Liver (tissue), 9 donors: ENCODE measurements around the gene ATAD3C. TPM values are rescaled to one million over a fixed set of nuclear protein-coding genes. Genes with fewer than 3 reads are reported as not detected.

Experiments used
- DNase-seq: peaks from one replicate; pipeline ENCODE4 v3.0.0-alpha.2; 2017; ENCODE audit warnings: low spot score
- H3K27ac ChIP-seq, 2 donors: one replicate each; pipeline ENCODE4 v1.7.0; 2013; ENCODE audit warnings: inconsistent platforms in 2 of 2, low read length in 2 of 2, control low read depth in 1 of 2, low read depth in 1 of 2, mild to moderate bottlenecking in 1 of 2
- H3K27me3 ChIP-seq, 4 donors: one replicate each; pipeline versions ENCODE4 v1.6.1 to v1.7.0; 2013; ENCODE audit warnings: low read length in 3 of 4, inconsistent platforms in 1 of 4, mild to moderate bottlenecking in 1 of 4, moderate library complexity in 1 of 4; ENCODE audit not compliant: control insufficient read depth in 4 of 4, insufficient read depth in 4 of 4
- H3K36me3 ChIP-seq, 4 donors: one replicate each; pipeline versions ENCODE4 v1.6.1 to v1.7.0; 2013; ENCODE audit warnings: low read length in 3 of 4, mild to moderate bottlenecking in 3 of 4, low read depth in 1 of 4, moderate library complexity in 1 of 4; ENCODE audit not compliant: control insufficient read depth in 4 of 4, insufficient read depth in 3 of 4
- H3K4me1 ChIP-seq, 4 donors: one replicate each; pipeline versions ENCODE4 v1.6.1 to v1.7.0; 2013; ENCODE audit warnings: low read length in 3 of 4, mild to moderate bottlenecking in 3 of 4, moderate library complexity in 1 of 4; ENCODE audit not compliant: control insufficient read depth in 4 of 4, insufficient read depth in 4 of 4
- H3K4me3 ChIP-seq, 3 donors: one replicate each; pipeline versions ENCODE4 v1.6.1 to v1.7.0; 2013; ENCODE audit warnings: low read length in 3 of 3, control low read depth in 1 of 3, low read depth in 1 of 3, mild to moderate bottlenecking in 1 of 3
- H3K9ac ChIP-seq, 2 donors: one replicate each; pipeline ENCODE4 v1.7.0; 2013; ENCODE audit warnings: low read length in 2 of 2, mild to moderate bottlenecking in 2 of 2, moderate library complexity in 2 of 2, control low read depth in 1 of 2, low read depth in 1 of 2
- H3K9me3 ChIP-seq, 4 donors: one replicate each; pipeline versions ENCODE4 v1.6.1 to v1.7.0; 2013; ENCODE audit warnings: low read length in 3 of 4; ENCODE audit not compliant: control insufficient read depth in 4 of 4
- ATF3 ChIP-seq: IDR thresholded peaks from 2 replicates; pipeline ENCODE4 v1.6.1; 2016; ENCODE audit warnings: antibody characterized with exemption
- CTCF ChIP-seq: fragments of 150-350 bp; IDR thresholded peaks from 2 replicates; pipeline ENCODE4 v1.5.1; 2017; ENCODE audit warnings: improper control_type of control experiment, low read depth, low read length; ENCODE audit not compliant: missing input control
- EGR1 ChIP-seq, 2 donors: IDR thresholded peaks; 2 replicates each; pipeline ENCODE4 v1.6.1; 2016 to 2018; ENCODE audit warnings: antibody characterized with exemption in 2 of 2, low read depth in 2 of 2
- FOXA1 ChIP-seq: IDR thresholded peaks from 2 replicates; pipeline ENCODE4 v1.6.1; 2016; ENCODE audit warnings: antibody characterized with exemption
- FOXA2 ChIP-seq: IDR thresholded peaks from 2 replicates; pipeline ENCODE4 v1.6.1; 2016; ENCODE audit warnings: antibody characterized with exemption
- GABPA ChIP-seq, 2 donors: IDR thresholded peaks in 1 of 2; conservative IDR thresholded peaks in 1 of 2; 2 replicates each; pipeline ENCODE4 v1.6.1; 2016; ENCODE audit warnings: antibody characterized with exemption in 2 of 2, mild to moderate bottlenecking in 1 of 2, moderate library complexity in 1 of 2
- HNF4A ChIP-seq, 2 donors: conservative IDR thresholded peaks; 2 replicates each; pipeline ENCODE4 v1.6.1; 2016; ENCODE audit warnings: antibody characterized with exemption in 2 of 2, mild to moderate bottlenecking in 2 of 2
- HNF4G ChIP-seq: IDR thresholded peaks from 2 replicates; pipeline ENCODE4 v1.6.1; 2016; ENCODE audit warnings: antibody characterized with exemption
- JUND ChIP-seq, 2 donors: IDR thresholded peaks; 2 replicates each; pipeline ENCODE4 v1.6.1; 2016; ENCODE audit warnings: antibody characterized with exemption in 2 of 2
- MAX ChIP-seq: IDR thresholded peaks from 2 replicates; pipeline ENCODE4 v1.6.1; 2016; ENCODE audit warnings: antibody characterized with exemption
- NR2F2 ChIP-seq: IDR thresholded peaks from 2 replicates; pipeline ENCODE4 v1.6.1; 2016; ENCODE audit warnings: antibody characterized with exemption
- RAD21 ChIP-seq, 2 donors: IDR thresholded peaks; 2 replicates each; pipeline ENCODE4 v1.6.1; 2016; ENCODE audit warnings: antibody characterized with exemption in 2 of 2, mild to moderate bottlenecking in 2 of 2
- REST ChIP-seq: IDR thresholded peaks from 2 replicates; pipeline ENCODE4 v1.6.1; 2016; ENCODE audit warnings: antibody characterized with exemption, mild to moderate bottlenecking
- RXRA ChIP-seq, 2 donors: IDR thresholded peaks; 2 replicates each; pipeline ENCODE4 v1.6.1; 2017 to 2018; ENCODE audit warnings: antibody characterized with exemption in 2 of 2, mild to moderate bottlenecking in 1 of 2
- SP1 ChIP-seq: IDR thresholded peaks from 2 replicates; pipeline ENCODE4 v1.6.1; 2018; ENCODE audit warnings: antibody characterized with exemption, mild to moderate bottlenecking
- TAF1 ChIP-seq: conservative IDR thresholded peaks from 2 replicates; pipeline ENCODE4 v1.6.1; 2016; ENCODE audit warnings: antibody characterized with exemption, mild to moderate bottlenecking
- ZBTB33 ChIP-seq: IDR thresholded peaks from 2 replicates; pipeline ENCODE4 v1.6.1; 2016; ENCODE audit warnings: antibody characterized with exemption
- WGBS: extraction: QIAGEN DNeasy Blood & Tissue Kit; methylation state at CpG from one replicate; pipeline ENCODE4 v1.1.7; 2013; 5-methylcytosine and 5-hydroxymethylcytosine counted together
- polyA plus RNA-seq, 2 donors: library from polyadenylated mRNA; stranded (reverse) in 1 of 2; unstranded in 1 of 2; fragments of 200-250 nt in 1 of 2; fragments of >200 nt in 1 of 2; fragmentation: Nextera tagmentation in 1 of 2; extraction: Ambion mirVana in 1 of 2; gene quantifications; one replicate each; pipeline versions ENCODE4 v1.2.1 to v1.2.3, GENCODE V29; 2013 to 2015
- total RNA-seq, 2 donors: library from RNA; depleted of rRNA; stranded (reverse); fragments of >200 nt; gene quantifications; one replicate each; pipeline ENCODE4 v1.2.3, GENCODE V29; 2014
- donor health status: healthy.
- donor health status: healthy.
- donor health status: healthy.
- donor health status: healthy.
- donor health status: healthy.

ATAD3C gene
- total and polyA plus RNA-seq, 4 donors, result 0.19 to 4.8 (median 0.88) TPM

GRCh38 chr1:1430114-1430982 lies 19.1 kb upstream of the ATAD3C start:
- TF ChIP-seq SP1 (peak; percentile 57), FOXA1 (no peak), JUND (IDR thresholded peaks at IDR 0.05) (no peak), GABPA (IDR thresholded peaks at IDR 0.05 in 1 of 2, conservative IDR thresholded peaks at IDR 0.05 in 1 of 2) (no peak), HNF4A (conservative IDR thresholded peaks at IDR 0.05) (peak; percentile 16 to 43), RAD21 (IDR thresholded peaks at IDR 0.05) (peak; percentile 14 to 35), TAF1 (no peak), CTCF (peak; percentile 6), ATF3 (no peak), HNF4G (no peak), NR2F2 (peak; percentile 96), RXRA (IDR thresholded peaks at IDR 0.05) (peak; percentile 17 to 60), MAX (no peak)
- Histone ChIP-seq H3K9ac (no peak overlapping the region), H3K4me1 (peaks cover 25 to 59% (median 46%) of the 10 kb centered on the region in 4 donors), H3K27ac (peak overlapping the region; percentile 74 to 87), H3K9me3 (no peaks in the 10 kb centered on the region), H3K4me3 (no peak overlapping the region), H3K27me3 (no peaks in the 10 kb centered on the region), H3K36me3 (no peaks in the 10 kb centered on the region)
- 42% methylated on average over 35 of the region's 35 CpGs for WGBS
- DNase-seq, result no peak

GRCh38 chr1:1430992-1431844 lies 18.3 kb upstream of the ATAD3C start:
- DNase-seq, result no peak
- Histone ChIP-seq H3K4me3 (peak overlapping the region; percentile 59 to 63 (median 62)), H3K27me3 (no peaks in the 10 kb centered on the region), H3K36me3 (no peaks in the 10 kb centered on the region), H3K4me1 (peaks cover 27 to 64% (median 50%) of the 10 kb centered on the region in 4 donors), H3K27ac (peak overlapping the region; percentile 82 to 87), H3K9ac (peak overlapping the region in 1 of 2 donors; percentile 54), H3K9me3 (no peaks in the 10 kb centered on the region)
- WGBS, result 54% methylated on average over 18 of the region's 18 CpGs
- TF ChIP-seq GABPA (IDR thresholded peaks at IDR 0.05 in 1 of 2, conservative IDR thresholded peaks at IDR 0.05 in 1 of 2), result no peak
- no peak for TF ChIP-seq SP1
- TF ChIP-seq ATF3, result no peak
- no peak for TF ChIP-seq NR2F2
- TF ChIP-seq CTCF, result no peak
- no peak for TF ChIP-seq EGR1 (IDR thresholded peaks at IDR 0.05; ENCODE audit: low read depth in 2 of 2)
- TF ChIP-seq REST, result no peak
- no peak for TF ChIP-seq ZBTB33
- TF ChIP-seq MAX, result no peak
- TF ChIP-seq RXRA (IDR thresholded peaks at IDR 0.05), result no peak
- TF ChIP-seq FOXA2, result no peak
- TF ChIP-seq FOXA1, result no peak
- no peak for TF ChIP-seq RAD21 (IDR thresholded peaks at IDR 0.05)
- TF ChIP-seq TAF1, result no peak
